ENCODE measurements around the gene ARFGAP2.

The ARFGAP2 gene

DNA sequence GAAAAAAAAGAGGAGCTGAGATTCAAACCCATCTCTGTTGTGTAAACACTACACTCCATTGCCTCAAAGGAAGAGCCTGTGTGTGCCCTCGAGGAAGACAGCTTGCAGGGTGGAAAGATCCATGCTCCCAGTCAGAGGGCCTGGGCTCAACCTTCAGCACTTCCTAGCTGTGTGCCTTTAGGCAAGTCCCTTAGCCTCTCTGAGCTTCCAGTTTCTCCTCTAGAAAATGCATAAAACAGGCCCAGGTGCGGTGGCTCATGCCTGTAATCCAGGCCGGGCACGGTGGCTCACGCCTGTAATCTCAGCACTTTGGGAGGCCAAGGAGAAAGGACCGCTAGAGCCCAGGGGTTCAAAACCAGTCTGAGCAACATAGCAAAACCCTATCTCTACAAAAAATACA is 4.6 kb upstream of the ARFGAP2 start:
- no peak for TF ChIP-seq CTCF (IDR thresholded peaks at IDR 0.05; ENCODE audit: extremely low read depth, missing control alignments)

DNA sequence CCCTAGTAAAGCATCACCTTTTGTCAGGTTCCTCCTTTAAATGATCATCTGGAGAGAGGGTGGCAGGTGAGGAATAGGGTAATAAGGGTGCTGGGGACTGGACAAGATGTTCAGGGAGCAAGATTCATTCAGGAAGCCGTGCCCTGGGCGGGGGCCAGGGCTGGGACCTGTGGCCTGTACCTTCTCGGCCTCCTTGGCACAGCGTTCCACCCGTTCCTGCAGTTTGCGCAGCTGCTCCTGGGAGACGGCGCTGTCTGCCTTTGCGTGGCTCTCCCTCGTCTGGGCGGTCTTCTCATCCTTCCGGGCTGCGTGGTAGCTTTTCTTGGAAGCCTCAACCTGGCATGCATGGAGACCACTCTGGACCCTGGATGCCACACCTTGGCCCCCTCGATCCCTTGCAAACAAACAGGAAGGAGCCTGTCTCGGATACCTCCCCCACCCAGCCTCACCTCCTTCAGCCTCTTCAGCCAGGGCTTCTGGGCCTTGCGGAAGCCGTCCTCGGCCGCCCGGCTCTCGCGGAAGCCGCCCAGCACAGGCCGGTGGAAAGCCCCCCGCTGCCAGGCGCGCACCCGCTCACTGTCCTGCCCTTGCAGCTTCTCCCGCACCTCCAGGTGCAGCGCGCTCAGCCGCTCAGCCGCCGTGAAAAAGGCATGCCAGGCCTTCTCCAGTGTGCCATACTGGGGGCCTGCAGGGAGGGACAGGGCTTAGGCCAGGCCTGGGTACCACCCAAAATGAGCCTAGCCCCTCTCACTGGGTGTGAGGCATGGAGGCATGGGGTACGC is 3.5 kb upstream of the ARFGAP2 start:
- TF ChIP-seq CTCF (IDR thresholded peaks at IDR 0.05; ENCODE audit: extremely low read depth, missing control alignments), result no peak
- no peak for DNase-seq (ENCODE audit: low spot score)

More for the DNA sequence above, 4.6 kb upstream of the ARFGAP2 start:
- DNase-seq (ENCODE audit: low spot score), result no peak

DNA sequence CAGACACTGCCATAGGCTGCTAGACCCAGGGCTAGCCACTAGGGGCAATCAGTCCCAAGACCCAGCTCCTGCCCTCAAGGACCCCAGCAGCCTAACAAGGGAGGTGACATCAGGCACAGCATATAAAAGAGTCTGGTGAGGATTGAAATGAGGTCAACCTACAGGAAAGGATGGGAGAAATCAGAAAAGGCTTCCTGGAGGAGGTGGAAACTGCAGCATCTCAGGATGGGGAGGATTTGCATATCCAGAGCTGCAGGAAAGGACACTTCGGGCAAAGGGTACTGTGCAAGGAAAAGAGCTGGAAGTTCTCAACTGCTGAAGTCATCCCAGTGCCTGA is 2.9 kb upstream of the ARFGAP2 start:
- DNase-seq (ENCODE audit: low spot score), result peak; percentile 84
- TF ChIP-seq CTCF (IDR thresholded peaks at IDR 0.05; ENCODE audit: extremely low read depth, missing control alignments), result peak; percentile 51

GRCh38 chr11:47178737-47179654 is 2.3 kb upstream of the ARFGAP2 start:
- no peak for DNase-seq (ENCODE audit: low spot score)
- no peak for TF ChIP-seq CTCF (IDR thresholded peaks at IDR 0.05; ENCODE audit: extremely low read depth, missing control alignments)

- TF ChIP-seq CTCF (IDR thresholded peaks at IDR 0.05; ENCODE audit: extremely low read depth, missing control alignments), result no peak
- no peak for DNase-seq (ENCODE audit: low spot score)
Measured at GRCh38 chr11:47178316-47178715, 1.6 kb upstream of the ARFGAP2 start.

DNA sequence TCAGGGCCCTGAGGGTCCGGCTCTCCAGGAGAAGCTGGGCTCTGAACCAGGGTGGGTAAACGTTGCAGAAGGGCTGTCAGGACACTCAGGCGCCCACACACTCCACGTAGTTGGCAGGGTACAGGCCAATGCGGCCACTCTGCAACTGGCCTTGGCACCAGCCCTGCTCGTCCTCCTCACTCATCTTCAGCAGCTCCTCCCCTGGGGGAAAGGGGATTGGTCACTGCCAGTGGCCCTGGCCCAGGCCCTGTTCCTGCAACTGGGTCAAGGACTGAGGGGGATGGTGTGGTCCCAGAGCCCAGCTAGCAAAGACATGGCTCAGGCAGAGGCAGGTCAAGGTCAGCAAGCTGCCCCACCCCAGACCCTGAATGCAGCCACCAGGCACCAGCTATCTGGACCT is 1.2 kb upstream of the ARFGAP2 start:
- no peak for TF ChIP-seq CTCF (IDR thresholded peaks at IDR 0.05; ENCODE audit: extremely low read depth, missing control alignments)
- no peak for DNase-seq (ENCODE audit: low spot score)

DNA sequence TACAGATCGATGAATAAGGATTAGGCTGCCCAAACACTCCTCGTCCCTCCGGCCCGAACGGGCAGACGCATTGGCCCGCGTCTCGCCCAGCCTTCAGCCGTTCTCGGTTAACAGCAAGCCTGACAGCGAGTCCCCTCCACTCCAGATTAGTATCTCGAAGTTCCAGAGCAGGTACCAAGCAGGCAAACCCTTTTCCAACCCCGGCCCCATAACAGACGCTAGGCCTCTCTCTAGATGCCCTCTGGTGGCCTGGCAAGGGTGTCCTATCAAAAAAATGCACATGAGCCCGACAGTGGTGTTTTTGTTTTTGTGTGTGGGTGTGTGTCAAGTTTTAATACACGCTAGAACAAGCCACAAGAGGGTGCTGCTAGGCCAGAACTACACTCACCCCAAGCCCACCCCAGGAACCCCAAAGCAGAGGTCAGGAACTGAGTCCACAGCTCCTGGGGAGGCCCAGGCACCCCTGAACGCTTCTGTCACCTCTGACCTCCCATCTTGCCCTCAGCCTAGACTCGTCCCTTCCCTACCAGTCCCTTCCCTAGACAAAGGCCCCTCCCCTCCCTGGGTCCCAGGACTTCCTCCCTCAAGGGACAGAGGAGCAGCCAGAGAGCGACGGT is 658 bp upstream of the ARFGAP2 start:
- DNase-seq (ENCODE audit: low spot score), result peak; percentile 90
- TF ChIP-seq CTCF (IDR thresholded peaks at IDR 0.05; ENCODE audit: extremely low read depth, missing control alignments), result peak; percentile 59
